ENCODE results near the gene CACNB1.

GRCh38 chr17:39174920-39175694, 22.4 kb downstream of the CACNB1 start:
- no peak for TF ChIP-seq POLR2A (IDR thresholded peaks at IDR 0.05)
- TF ChIP-seq, protein P1, sequence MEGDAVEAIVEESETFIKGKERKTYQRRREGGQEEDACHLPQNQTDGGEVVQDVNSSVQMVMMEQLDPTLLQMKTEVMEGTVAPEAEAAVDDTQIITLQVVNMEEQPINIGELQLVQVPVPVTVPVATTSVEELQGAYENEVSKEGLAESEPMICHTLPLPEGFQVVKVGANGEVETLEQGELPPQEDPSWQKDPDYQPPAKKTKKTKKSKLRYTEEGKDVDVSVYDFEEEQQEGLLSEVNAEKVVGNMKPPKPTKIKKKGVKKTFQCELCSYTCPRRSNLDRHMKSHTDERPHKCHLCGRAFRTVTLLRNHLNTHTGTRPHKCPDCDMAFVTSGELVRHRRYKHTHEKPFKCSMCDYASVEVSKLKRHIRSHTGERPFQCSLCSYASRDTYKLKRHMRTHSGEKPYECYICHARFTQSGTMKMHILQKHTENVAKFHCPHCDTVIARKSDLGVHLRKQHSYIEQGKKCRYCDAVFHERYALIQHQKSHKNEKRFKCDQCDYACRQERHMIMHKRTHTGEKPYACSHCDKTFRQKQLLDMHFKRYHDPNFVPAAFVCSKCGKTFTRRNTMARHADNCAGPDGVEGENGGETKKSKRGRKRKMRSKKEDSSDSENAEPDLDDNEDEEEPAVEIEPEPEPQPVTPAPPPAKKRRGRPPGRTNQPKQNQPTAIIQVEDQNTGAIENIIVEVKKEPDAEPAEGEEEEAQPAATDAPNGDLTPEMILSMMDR (IDR thresholded peaks at IDR 0.05): peak in 1 of 3 donors; percentile 39
